ENCODE measurements around the gene PNLIPRP1.

PNLIPRP1 gene

GRCh38 chr10:116590590-116591444 lies at the start of gene PNLIPRP1:
TSS of gene PNLIPRP1 (plus strand) at chr10:116590959. CDS start at chr10:116591130, 171 bp downstream.
- no peak for DNase-seq (ENCODE audit: low read depth)

- no peak for DNase-seq (ENCODE audit: low read depth)
Measured at GRCh38 chr10:116542007-116542677, 48.6 kb upstream of the PNLIPRP1 start.

DNA sequence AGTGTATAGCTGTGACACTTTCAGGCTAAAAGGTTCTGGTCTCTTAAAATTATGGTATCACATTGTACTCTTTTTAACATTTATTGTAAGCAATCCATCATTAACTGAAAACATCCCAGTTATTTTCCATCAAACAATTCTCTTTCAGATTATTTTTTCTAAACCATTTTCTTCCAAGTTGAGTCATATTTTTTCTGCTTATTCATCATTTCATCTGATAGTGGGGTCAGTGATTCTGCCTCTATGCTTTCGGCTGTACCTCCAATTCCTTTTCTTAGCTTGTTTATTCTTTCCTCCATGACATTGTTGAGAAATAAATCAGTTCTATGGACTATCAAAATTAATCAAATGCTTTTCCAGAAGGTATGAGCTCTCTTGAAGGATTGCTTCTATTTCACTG lies 45.6 kb upstream of the PNLIPRP1 start:
- no peak for DNase-seq (ENCODE audit: low read depth)

DNA sequence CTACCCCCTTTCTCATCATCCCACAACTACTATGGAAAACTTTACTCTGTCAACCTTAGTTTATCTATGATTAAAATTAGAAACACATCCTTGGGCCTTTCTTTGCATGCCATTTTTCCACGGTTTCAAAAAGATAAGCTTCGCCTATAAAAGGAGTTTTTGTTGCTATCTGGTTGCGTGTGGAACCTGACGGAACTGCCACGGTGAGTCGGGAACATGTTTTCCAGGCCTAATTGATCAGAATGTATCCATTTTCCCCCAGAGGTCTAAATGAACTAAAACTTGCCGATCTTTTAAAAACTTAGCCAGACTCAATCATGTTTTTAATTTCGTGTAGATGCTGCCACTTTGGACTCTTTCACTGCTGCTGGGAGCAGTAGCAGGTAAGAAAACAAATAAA lies 45.0 kb upstream of the PNLIPRP1 start, which contains the start of gene PNLIP:
Gene PNLIP (plus strand): TSS at position 176 of the 400 bp plus-strand sequence. CDS start 162 bp downstream, at position 338.
- DNase-seq (ENCODE audit: low read depth) = no peak

DNA sequence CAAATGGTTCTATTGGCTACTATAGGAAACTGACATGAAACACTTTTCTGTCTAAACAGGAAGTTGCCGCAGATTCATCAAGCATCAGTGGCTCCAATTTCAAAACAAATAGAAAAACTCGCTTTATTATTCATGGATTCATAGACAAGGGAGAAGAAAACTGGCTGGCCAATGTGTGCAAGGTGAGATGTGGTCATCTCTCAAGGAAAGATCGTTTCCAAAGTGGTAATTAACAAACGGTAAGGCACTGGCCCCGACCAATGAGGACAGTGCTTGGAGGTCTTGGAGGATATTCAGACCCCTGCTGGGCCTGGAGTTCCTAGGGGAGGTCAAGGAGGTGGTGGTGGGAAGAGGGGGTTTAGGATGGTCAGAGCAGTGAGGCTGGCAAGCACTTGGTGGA lies 42.5 kb upstream of the PNLIPRP1 start:
- no peak for DNase-seq (ENCODE audit: low read depth)

DNA sequence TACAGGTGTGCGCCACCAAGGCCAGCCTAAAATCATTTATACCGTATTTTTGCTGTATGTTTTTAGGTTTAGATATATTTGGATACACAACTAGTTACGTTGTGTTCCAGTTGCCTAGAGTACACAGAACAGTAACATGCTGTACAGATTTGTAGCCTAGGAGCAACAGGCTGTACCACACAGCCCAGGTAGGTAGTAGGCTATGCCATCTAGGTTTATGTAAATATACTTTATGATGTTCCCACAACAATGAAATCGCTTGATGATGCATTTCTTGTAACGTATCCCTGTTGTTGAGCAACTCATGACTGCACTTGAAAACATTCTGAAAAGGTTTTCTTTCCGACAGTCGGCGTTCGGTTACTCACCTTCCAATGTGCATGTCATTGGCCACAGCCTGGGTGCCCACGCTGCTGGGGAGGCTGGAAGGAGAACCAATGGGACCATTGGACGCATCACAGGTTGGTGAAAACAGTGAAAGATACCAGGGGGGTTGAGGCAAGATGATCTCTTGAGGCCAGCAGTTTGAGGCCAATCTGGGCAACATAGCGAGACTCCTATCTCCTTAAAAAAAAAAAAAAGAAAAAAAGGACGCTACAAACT lies 37.3 kb upstream of the PNLIPRP1 start:
- no peak for DNase-seq (ENCODE audit: low read depth)

GRCh38 chr10:116554628-116555027 lies 36.1 kb upstream of the PNLIPRP1 start:
- DNase-seq (ENCODE audit: low read depth) = no peak

DNA sequence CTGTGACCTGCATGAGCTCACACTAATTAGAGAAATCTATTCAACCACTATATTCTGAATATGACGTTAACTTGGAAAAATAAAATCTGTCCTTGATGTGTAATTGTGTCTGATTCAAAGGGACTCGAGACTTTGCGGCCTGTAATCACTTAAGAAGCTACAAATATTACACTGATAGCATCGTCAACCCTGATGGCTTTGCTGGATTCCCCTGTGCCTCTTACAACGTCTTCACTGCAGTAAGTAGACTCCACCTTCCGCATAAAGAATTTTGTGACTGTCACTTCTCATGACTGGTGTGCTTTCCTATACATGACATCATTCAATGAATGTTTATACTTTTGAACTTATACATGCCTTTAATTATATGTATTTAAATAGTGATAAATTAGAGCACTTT lies 34.9 kb upstream of the PNLIPRP1 start:
- DNase-seq (ENCODE audit: low read depth) = no peak

DNA sequence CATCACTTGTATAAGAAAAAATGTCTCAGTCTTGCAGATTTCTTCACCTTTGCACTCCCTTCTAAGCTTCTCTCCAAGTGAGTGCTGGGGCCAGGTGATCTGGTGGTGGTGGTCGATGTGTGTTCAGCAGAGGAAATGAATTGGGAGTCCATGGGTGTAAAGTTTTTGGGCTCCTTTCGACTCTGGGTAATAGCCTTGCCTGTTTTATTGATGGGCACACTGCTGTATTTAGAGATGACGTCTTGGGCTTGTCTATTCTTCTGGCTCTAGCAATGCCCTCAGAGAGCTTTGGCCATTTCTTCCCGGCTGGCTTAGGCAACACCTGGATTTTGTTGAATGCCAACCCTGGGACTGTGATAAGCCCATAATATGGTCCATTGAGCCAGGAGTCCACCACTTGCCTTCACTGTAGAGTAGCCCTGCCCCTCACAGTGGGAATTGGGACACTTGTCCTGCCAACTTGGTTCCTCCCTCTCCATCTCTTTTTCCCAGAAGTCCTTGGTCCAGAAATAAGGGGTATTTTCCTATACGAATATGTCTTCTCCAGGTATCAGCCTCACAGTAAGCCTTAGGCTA lies 33.4 kb upstream of the PNLIPRP1 start:
- no peak for DNase-seq (ENCODE audit: low read depth)

- no peak for DNase-seq (ENCODE audit: low read depth)
Measured at GRCh38 chr10:116565534-116565933, 25.2 kb upstream of the PNLIPRP1 start.

- no peak for DNase-seq (ENCODE audit: low read depth)
Measured at GRCh38 chr10:116566932-116567331, 23.8 kb upstream of the PNLIPRP1 start.

DNA sequence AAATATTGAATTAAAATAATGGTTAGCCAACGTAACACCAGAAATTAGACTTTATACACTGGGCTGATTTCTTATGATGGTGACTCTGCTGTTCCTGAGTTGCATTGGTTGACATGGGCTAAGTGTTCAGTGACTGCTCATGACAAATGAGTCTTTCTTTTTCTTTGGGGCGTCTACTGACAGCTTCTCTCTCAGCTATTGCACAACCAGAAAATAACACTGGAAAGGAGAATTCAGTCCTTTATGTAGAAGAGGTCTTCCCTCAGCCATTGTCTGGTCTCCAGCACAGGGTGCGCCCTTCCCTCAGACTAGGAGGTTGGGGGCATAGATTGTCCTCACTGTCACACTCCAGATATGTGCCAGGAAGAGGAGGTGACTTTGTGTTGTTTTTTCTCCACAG lies 23.4 kb upstream of the PNLIPRP1 start:
- DNase-seq (ENCODE audit: low read depth) = no peak

GRCh38 chr10:116574797-116575196 lies 16.0 kb upstream of the PNLIPRP1 start:
- DNase-seq (ENCODE audit: low read depth) = no peak

DNA sequence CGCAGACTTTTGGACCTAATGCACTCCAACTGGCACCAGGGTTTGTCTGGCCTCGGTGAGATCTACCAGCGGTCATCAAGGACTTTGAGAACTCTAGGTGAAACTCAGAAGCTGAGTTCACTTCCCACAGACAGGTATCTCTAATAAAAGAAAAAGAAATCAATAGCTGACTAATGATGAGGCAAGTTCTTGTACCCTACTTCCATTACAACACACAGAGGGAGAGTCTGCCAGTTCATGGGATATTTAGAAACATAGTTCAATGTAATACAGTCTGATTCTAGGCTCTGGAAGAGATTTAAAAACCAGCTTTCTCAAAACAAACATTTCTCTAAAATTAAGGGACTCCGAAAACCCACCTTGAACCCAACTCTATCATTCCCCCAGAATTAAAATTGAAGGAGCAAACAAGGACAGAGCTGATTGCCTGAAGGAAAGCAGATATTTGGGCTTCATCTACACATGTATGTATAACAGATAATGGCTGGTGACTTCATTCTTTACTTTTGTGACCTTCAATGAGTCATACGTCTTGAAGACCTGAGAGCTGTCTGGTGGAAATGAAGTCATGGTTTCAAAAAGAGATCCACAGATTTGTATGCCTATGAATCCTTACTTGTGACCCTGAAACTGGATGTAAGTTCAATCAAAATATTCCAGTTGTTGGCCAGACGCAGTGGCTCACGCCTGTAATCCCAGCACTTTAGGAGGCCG lies 2.7 kb upstream of the PNLIPRP1 start:
- DNase-seq (ENCODE audit: low read depth) = no peak

DNA sequence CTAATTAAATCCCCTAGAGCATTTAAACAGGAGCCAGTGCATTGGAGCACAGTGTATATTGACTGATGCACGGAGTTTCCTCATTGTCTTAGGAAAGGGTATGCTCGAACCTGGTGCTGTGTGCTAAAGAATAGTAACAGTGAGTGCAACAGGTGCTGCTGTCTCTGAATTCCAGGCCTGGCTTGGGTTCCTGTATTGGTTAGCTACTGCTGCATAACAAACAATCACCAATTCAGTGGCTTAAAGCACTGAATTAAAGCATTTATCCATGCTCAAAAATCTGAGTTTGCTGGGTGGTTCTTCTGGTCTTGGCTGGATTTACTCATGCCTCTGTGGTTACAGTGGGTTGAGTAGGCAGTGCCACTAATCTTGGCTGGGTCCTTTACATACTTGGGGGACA lies 1.8 kb upstream of the PNLIPRP1 start:
- DNase-seq (ENCODE audit: low read depth) = no peak

- DNase-seq (ENCODE audit: low read depth) = no peak
Measured at GRCh38 chr10:116589926-116590325, 833 bp upstream of the PNLIPRP1 start.

DNA sequence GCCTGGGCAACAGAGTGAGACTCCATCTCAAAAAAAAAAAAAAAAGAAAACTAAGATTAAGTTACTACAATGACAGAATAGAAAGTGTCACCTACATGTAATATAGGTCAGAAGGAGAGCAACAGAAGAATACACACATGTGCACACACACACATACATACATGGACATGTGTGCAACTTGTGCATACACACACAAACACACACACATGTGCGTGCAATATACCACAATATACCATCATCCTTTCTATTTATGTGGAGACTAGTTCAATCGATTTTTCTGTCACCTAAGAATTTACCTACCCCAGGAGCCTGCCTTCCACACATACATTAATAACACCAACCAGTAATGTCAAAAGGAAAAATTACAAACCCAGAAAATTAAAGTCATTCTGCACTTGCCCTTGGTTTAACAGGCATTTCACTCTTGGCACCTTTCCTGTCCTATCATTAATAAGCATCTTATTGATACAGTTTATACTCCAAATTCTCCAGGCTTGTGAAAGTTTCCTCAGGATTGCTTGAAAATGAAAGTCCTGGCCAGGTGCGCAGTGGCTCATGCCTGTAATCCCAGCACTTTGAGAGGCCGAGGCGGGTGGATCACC lies 2.5 kb downstream of the PNLIPRP1 start:
- DNase-seq (ENCODE audit: low read depth) = no peak

GRCh38 chr10:116594525-116595035 lies 3.8 kb downstream of the PNLIPRP1 start:
- no peak for DNase-seq (ENCODE audit: low read depth)

GRCh38 chr10:116596062-116596461 lies 5.3 kb downstream of the PNLIPRP1 start:
- no peak for DNase-seq (ENCODE audit: low read depth)

- no peak for DNase-seq (ENCODE audit: low read depth)
Measured at GRCh38 chr10:116597543-116597942, 6.8 kb downstream of the PNLIPRP1 start.

- no peak for DNase-seq (ENCODE audit: low read depth)
Measured at GRCh38 chr10:116598329-116598728, 7.6 kb downstream of the PNLIPRP1 start.

Data from iris pigment epithelial cell (primary cell).